Esophagus squamous epithelium (tissue), 5 donors: ENCODE results near the gene PNPLA2. TPM values are rescaled to one million over a fixed set of nuclear protein-coding genes. Genes with fewer than 3 reads are reported as not detected.

Source experiments
- DNase-seq: peaks from one replicate; lab custom pipeline; 2025; lab: John Stamatoyannopoulos, UW
- H3K27ac ChIP-seq, 4 donors: fragments of 200-600 bp; sonication (generic); one replicate each; pipeline ENCODE4 v1.5.1; 2016 to 2019; ENCODE audit warnings: mild to moderate bottlenecking in 1 of 4
- H3K27me3 ChIP-seq, 4 donors: fragments of 200-600 bp; sonication (generic); 1 replicate in 3 of 4; 2 replicates in 1 of 4; pipeline versions ENCODE4 v1.5.1 to v1.6.0; 2017 to 2021; ENCODE audit warnings: antibody characterized with exemption in 1 of 4
- H3K36me3 ChIP-seq, 3 donors: fragments of 200-600 bp; sonication (generic); one replicate each; pipeline ENCODE4 v1.5.1; 2016 to 2019
- H3K4me1 ChIP-seq, 3 donors: fragments of 200-600 bp; sonication (generic); one replicate each; pipeline ENCODE4 v1.5.1; 2017 to 2019
- H3K4me3 ChIP-seq, 4 donors: fragments of 200-600 bp; sonication (generic); 1 replicate in 3 of 4; 2 replicates in 1 of 4; pipeline ENCODE4 v1.5.1; 2016 to 2019; ENCODE audit warnings: mild to moderate bottlenecking in 2 of 4, moderate library complexity in 1 of 4
- H3K9me3 ChIP-seq, 3 donors: fragments of 200-600 bp; sonication (generic); one replicate each; pipeline ENCODE4 v1.5.1; 2016 to 2019
- POLR2A ChIP-seq, 4 donors: fragments of 450-650 bp; IDR thresholded peaks; one replicate each; pipeline ENCODE4 v1.6.1; 2017; ENCODE audit warnings: antibody characterized with exemption in 4 of 4, mild to moderate bottlenecking in 4 of 4, moderate library complexity in 3 of 4
- WGBS, 2 donors: methylation state at CpG; one replicate each; pipeline ENCODE4 v1.1.5; 2018; 5-methylcytosine and 5-hydroxymethylcytosine counted together
- intact Hi-C: fragments of 100-400 bp; cut with DNase I; formaldehyde crosslinking; loops from one replicate; pipeline ENCODE4 v1.15.0; 2022
- total RNA-seq, 4 donors: library from RNA; depleted of rRNA; stranded (reverse); fragments of >200 nt; gene quantifications; one replicate each; pipeline ENCODE4 v1.1.0, GENCODE V29; 2016
- TF ChIP-seq, protein P1 (sequence below), 6 experiments: fragments of 450-650 bp in 4 of 6; fragments of 200-600 bp in 2 of 6; sonication (generic) in 2 of 6; IDR thresholded peaks; one replicate each; pipeline ENCODE4 v1.5.1; 2016 to 2019; ENCODE audit warnings: antibody characterized with exemption in 6 of 6, mild to moderate bottlenecking in 4 of 6, moderate library complexity in 4 of 6
- donor health status: DM: yes; HTN: yes; CAD: no.

The PNPLA2 gene
- total RNA-seq, 4 donors from 2014 or later: 14.2 to 42.7 (median 26.0) TPM

- TF ChIP-seq, protein P1, sequence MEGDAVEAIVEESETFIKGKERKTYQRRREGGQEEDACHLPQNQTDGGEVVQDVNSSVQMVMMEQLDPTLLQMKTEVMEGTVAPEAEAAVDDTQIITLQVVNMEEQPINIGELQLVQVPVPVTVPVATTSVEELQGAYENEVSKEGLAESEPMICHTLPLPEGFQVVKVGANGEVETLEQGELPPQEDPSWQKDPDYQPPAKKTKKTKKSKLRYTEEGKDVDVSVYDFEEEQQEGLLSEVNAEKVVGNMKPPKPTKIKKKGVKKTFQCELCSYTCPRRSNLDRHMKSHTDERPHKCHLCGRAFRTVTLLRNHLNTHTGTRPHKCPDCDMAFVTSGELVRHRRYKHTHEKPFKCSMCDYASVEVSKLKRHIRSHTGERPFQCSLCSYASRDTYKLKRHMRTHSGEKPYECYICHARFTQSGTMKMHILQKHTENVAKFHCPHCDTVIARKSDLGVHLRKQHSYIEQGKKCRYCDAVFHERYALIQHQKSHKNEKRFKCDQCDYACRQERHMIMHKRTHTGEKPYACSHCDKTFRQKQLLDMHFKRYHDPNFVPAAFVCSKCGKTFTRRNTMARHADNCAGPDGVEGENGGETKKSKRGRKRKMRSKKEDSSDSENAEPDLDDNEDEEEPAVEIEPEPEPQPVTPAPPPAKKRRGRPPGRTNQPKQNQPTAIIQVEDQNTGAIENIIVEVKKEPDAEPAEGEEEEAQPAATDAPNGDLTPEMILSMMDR (IDR thresholded peaks at IDR 0.05): no peak
- no peak for TF ChIP-seq POLR2A (IDR thresholded peaks at IDR 0.05)
- WGBS, 2 donors: 97 to 100% methylated on average over 2 to 6 of the region's 7 CpGs
- intact Hi-C loops: no loop called here
- no peak for DNase-seq
- Histone ChIP-seq H3K27ac (no peak overlapping the region), H3K9me3 (no peaks in the 10 kb centered on the region), H3K4me3 (no peak overlapping the region), H3K4me1 (peaks cover 28 to 57% (median 37%) of the 10 kb centered on the region in 3 donors), H3K36me3 (peaks cover 4 to 30% (median 4%) of the 10 kb centered on the region in 3 donors), H3K27me3 (peaks cover 0 to 20% (median 3%) of the 10 kb centered on the region in 4 donors)
Measured at GRCh38 chr11:793556-793955, 25.2 kb upstream of the PNPLA2 start.

DNA sequence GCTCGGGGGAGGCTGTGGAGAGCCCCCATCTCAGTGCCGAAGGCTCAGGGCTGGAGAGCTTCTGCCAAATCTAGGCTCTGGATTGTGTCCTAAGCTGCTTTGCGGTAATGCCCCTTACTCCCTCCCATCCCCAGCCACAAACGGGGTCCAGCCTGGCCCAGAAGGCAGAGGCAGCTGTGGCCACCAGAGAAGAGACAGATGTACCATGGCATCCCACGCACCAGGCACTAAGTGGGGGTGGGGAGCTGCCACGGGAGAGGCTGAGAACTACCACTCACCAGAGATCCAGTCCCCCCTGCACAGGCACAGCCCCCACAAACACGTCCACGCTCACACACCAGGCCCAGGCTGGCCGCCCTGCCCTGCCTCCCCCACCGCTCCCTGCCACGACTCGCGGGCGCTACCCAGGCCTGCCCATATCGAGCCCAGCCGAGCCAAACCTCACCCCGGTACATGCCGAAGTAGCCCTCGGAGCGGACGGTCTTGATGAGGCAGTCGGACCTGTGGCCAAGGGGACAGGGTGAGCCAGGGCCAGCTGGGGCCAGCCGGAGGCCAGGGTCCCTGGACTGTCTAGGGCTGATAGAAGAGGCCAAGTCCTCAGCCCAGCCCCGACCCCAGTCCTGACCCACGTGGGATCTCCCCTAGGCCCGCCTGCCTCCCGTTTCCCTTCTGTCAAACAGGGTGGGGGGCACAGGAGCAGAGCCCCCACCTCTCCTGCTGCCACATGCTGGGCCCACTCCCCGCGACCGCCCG lies 24.5 kb upstream of the PNPLA2 start:
- WGBS, 2 donors: 60 to 93% methylated on average over 1 to 2 of the region's 31 CpGs
- peaks cover 4 to 35% (median 4%) of the 10 kb centered on the region in 3 donors for H3K36me3 ChIP-seq
- H3K27ac ChIP-seq: no peak overlapping the region
- intact Hi-C loops: no loop called here
- no peak for TF ChIP-seq POLR2A (IDR thresholded peaks at IDR 0.05)
- TF ChIP-seq, protein P1 (IDR thresholded peaks at IDR 0.05): no peak
- DNase-seq: no peak
- peaks cover 0 to 14% (median 2%) of the 10 kb centered on the region in 4 donors for H3K27me3 ChIP-seq
- peaks cover 29 to 58% (median 39%) of the 10 kb centered on the region in 3 donors for H3K4me1 ChIP-seq
- H3K9me3 ChIP-seq: no peaks in the 10 kb centered on the region
- no peak overlapping the region for H3K4me3 ChIP-seq

GRCh38 chr11:794766-795633 lies 23.7 kb upstream of the PNPLA2 start:
- intact Hi-C loops: no loop called here
- H3K9me3 ChIP-seq: no peaks in the 10 kb centered on the region
- DNase-seq: no peak
- WGBS, 2 donors: 47 to 56% methylated on average over 13 to 16 of the region's 38 CpGs
- peak overlapping the region; percentile 65 to 87 (median 82) for H3K4me3 ChIP-seq
- TF ChIP-seq POLR2A (IDR thresholded peaks at IDR 0.05): no peak
- TF ChIP-seq, protein P1 (IDR thresholded peaks at IDR 0.05): no peak
- H3K27me3 ChIP-seq: peaks cover 0 to 5% (median 0%) of the 10 kb centered on the region in 4 donors
- peaks cover 4 to 43% (median 4%) of the 10 kb centered on the region in 3 donors for H3K36me3 ChIP-seq
- H3K4me1 ChIP-seq: peaks cover 29 to 50% (median 39%) of the 10 kb centered on the region in 3 donors
- H3K27ac ChIP-seq: peak overlapping the region; percentile 81 to 94 (median 90)

- peaks cover 29 to 46% (median 39%) of the 10 kb centered on the region in 3 donors for H3K4me1 ChIP-seq
- peaks cover 4 to 52% (median 11%) of the 10 kb centered on the region in 3 donors for H3K36me3 ChIP-seq
- peak overlapping the region; percentile 81 to 94 (median 90) for H3K27ac ChIP-seq
- no peaks in the 10 kb centered on the region for H3K9me3 ChIP-seq
- H3K27me3 ChIP-seq: peaks cover 0 to 3% (median 0%) of the 10 kb centered on the region in 4 donors
- DNase-seq: peak; percentile 55
- intact Hi-C loops: no loop called here
- WGBS, 2 donors: 0 to 20% methylated on average over 4 to 10 of the region's 26 CpGs
- peak overlapping the region; percentile 65 to 87 (median 82) for H3K4me3 ChIP-seq
- peak in 1 of 4 donors; percentile 29 for TF ChIP-seq POLR2A (IDR thresholded peaks at IDR 0.05)
- TF ChIP-seq, protein P1 (IDR thresholded peaks at IDR 0.05): no peak
Measured at GRCh38 chr11:795634-796564, 22.8 kb upstream of the PNPLA2 start.
